Hippocampal formation (tissue), 2 donors: ENCODE data around the gene RASA2.

Experiments
- DNase-seq, 2 donors: peaks; one replicate each; lab custom pipeline; 2025; lab: John Stamatoyannopoulos, UW

Gene RASA2

GRCh38 chr3:141646760-141647561, 160.1 kb downstream of the RASA2 start:
- DNase-seq = no peak

- DNase-seq = no peak
Measured at GRCh38 chr3:141647562-141647915, 160.7 kb downstream of the RASA2 start.

- DNase-seq = no peak
Measured at GRCh38 chr3:141648055-141648910, 161.5 kb downstream of the RASA2 start.

GRCh38 chr3:141649871-141650270, 163.0 kb downstream of the RASA2 start:
- no peak for DNase-seq

GRCh38 chr3:141650783-141651182, 164.0 kb downstream of the RASA2 start:
- DNase-seq = no peak

GRCh38 chr3:141651409-141651808, 164.6 kb downstream of the RASA2 start:
- DNase-seq = no peak

- DNase-seq = no peak
Measured at GRCh38 chr3:141652349-141652748, 165.5 kb downstream of the RASA2 start.

GRCh38 chr3:141653847-141654246, 167.0 kb downstream of the RASA2 start:
- DNase-seq = no peak

- no peak for DNase-seq
Measured at GRCh38 chr3:141655801-141656200, 169.0 kb downstream of the RASA2 start.

- DNase-seq = no peak
Measured at GRCh38 chr3:141656771-141657170, 169.9 kb downstream of the RASA2 start.

GRCh38 chr3:141657516-141657915, 170.7 kb downstream of the RASA2 start:
- no peak for DNase-seq

- peak in 1 of 2 donors; percentile 43 for DNase-seq
Measured at GRCh38 chr3:141659821-141660613, 173.2 kb downstream of the RASA2 start.

GRCh38 chr3:141660614-141660947, 173.8 kb downstream of the RASA2 start:
- no peak for DNase-seq

- no peak for DNase-seq
Measured at GRCh38 chr3:141661229-141662196, 174.7 kb downstream of the RASA2 start.

- no peak for DNase-seq
Measured at GRCh38 chr3:141663993-141664392, 177.2 kb downstream of the RASA2 start.
